ENCODE results near the gene TOM1L2.

DNA sequence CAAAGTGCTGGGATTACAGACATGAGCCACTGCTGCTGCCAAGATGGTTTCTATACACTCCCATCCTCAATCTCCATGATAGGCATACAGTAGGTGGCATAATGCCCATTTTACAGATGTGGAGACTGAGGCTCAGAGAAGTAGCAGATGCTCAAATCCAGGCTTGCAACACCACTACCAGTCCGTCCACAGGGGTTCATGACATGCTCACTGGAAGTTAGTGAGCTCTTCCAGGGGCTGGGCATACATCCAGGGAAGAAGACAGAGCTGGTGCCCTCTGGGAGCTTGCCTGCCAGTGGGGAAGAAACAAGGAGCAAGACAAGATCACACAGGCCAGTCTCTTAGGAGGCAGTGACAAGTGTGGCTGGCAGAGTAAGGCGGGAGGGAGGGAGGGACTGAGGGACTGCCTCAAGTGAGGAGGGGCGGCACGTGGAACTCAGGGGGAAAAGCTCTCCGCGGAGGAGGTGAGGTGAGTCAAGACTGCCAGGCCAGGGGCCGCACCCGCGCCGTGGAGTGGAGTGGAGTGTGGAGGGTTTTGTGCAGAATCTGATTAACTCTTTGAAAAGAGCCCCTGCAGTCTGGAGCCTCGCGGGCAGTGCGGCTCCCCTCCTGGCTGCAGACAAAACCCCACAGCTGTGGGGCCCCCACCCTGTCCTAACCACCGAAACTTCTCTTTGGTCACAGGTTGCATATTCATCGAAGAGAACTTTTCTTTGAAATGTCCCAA is 163.3 kb downstream of the TOM1L2 start:
- TF ChIP-seq, protein P1, sequence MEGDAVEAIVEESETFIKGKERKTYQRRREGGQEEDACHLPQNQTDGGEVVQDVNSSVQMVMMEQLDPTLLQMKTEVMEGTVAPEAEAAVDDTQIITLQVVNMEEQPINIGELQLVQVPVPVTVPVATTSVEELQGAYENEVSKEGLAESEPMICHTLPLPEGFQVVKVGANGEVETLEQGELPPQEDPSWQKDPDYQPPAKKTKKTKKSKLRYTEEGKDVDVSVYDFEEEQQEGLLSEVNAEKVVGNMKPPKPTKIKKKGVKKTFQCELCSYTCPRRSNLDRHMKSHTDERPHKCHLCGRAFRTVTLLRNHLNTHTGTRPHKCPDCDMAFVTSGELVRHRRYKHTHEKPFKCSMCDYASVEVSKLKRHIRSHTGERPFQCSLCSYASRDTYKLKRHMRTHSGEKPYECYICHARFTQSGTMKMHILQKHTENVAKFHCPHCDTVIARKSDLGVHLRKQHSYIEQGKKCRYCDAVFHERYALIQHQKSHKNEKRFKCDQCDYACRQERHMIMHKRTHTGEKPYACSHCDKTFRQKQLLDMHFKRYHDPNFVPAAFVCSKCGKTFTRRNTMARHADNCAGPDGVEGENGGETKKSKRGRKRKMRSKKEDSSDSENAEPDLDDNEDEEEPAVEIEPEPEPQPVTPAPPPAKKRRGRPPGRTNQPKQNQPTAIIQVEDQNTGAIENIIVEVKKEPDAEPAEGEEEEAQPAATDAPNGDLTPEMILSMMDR (IDR thresholded peaks at IDR 0.05; ENCODE audit: low read depth, low read length, poor library complexity, severe bottlenecking): no peak
- TF ChIP-seq EZH2phosphoT487 (IDR thresholded peaks at IDR 0.05; ENCODE audit: borderline replicate concordance, low read length): no peak
